HCEC 1CT (cell line): ENCODE results near the gene KLF1.
"Not testable (repeated sequence)": the region's sequence is repeated elsewhere in the genome, so short reads cannot be mapped to it uniquely, and the experiment has no call there.

ENCODE experiments used
- DNase-seq: peaks from one replicate; pipeline ENCODE4 v3.0.0-alpha.2; 2017

The KLF1 gene

DNA sequence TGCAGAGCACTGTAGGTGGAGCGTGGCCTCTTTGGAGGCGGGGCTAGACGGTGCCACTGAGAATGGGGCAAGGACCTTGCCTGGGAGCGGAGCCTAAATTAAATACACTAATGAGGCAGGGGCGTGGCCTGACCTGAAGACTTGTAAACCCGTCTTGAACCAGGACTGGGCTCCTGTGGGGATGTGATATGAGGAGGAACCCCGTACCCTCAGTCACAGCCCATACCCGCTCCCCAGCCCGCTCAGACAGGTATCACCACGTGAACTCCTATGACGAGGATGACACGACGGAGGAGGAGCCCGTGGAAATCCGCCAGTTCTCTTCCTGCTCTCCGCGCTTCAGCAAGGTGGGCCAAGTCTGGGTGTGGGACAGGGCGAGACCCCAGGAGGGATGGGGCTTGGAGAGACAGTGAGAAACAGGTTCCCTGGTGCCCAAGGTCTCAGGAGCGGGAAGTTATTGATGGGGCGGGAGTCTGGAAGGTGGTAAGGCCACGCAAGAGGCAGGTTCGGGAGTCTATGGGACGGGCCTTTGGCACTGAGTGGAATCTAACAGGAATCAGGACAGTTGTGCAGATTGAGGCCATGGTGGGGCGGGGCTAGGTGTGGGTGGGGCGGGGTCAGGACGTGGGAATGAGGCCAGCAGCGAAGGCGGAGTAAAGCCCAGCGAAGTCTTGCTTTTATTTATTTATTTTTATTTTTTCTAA, 20.4 kb downstream of the KLF1 start:
- DNase-seq, result no peak

DNA sequence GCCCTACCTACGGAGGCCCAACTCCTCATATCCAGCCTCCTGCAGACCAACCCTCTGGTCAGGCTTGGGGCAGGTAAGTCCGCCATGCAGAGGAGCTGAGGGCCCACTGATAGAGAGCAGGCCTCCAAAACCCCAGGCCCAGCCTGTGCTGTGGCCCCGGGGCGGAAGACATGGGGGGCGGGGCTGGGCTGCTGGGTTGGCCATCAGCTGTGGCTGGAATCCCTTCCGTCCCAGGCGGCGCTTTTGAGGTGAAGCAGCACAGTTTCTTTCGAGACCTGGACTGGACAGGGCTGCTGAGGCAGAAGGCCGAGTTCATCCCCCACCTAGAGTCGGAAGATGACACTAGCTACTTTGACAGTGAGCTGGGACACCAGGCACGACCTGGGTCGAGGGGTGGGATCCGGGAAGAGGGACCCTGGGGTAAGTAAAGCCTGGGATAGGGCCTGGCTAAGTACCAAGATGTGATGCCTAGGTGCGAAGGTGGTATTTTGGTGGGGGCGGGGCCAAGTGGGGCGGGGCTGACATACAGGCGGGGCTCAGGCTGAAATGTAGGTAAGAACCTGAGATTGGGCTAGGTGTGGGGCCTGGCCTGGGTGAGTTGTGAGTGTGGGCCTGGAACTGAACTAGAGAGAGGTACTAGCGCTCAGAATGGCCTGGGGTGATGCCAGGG, 21.1 kb downstream of the KLF1 start:
- no peak for DNase-seq

DNA sequence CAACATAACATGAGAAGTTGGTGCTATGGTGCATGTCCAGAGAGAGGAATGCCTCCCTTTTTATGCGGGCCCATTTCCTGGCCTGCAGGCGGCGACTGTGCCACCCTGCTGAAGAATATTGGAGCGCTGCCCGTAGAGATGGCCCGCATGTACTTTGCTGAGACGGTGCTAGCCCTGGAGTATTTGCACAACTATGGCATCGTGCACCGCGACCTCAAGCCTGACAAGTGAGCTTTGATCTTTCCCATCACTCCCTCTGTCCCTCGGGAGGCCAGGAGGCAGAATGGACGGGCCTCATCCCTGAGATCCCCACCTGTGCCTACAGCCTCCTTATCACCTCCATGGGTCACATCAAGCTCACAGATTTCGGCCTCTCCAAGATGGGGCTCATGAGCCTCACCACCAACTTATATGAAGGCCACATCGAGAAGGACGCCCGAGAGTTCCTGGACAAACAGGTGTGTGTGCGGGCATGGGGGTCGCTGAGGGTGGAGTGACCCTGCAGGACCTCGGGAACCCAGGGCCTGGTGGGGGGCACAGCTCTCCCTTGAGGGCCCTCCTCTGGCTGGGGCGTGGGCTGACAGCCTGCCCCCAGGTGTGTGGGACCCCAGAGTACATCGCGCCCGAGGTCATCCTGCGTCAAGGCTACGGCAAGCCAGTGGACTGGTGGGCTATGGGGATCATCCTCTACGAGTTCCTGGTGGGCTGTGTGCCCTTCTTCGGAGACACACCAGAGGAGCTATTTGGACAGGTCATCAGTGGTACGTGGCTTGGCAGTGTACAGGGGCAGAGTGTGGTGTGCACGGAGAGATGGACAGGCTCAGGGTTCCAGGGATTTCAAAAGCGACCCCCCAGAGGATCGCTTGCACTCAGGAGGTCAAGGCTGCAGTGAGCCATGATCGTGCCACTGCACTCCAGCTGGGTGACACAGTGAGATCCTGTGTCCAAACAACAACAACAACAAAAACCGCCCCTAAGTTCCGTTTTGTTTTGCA, 22.0 kb downstream of the KLF1 start:
- DNase-seq, result no peak

DNA sequence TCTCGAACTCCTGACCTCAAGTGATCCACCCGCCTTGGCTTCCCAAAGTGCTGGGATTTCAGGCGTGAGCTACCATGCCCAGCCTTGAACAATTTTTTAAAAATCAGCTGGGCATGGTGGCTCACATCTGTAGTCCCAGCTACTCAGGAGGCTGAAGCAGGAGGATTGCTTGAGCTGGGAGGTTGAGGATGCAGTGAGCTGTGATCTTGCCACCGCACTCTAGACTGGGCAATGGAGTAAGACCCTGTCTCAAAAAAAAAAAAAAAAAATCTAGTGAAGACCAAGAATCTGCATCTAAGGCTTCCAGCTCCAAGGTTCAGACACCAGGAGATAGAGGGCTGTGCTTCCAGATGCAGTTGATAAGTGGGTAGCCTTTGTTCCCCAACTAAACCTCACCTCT, 22.9 kb downstream of the KLF1 start:
- DNase-seq, result no peak

DNA sequence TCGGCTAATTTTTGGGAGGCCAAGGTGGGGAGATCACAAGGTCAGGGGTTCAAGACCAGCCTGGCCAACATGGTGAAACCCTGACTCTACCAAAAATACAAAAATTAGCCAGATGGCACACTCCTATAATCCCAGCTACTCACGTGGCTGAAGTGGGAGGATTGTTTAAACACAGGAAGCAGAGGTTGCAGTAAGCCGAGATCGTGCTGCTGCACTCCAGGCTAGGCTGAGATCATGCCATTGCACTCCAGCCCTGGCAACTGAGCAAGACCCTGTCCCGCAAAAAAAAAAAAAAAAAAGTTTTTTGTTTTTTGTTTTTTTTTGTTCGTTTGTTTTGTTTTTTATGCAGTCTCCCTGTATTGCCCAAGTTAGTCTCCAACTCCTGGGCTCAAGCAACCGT, 27.5 kb downstream of the KLF1 start:
- no peak for DNase-seq

DNA sequence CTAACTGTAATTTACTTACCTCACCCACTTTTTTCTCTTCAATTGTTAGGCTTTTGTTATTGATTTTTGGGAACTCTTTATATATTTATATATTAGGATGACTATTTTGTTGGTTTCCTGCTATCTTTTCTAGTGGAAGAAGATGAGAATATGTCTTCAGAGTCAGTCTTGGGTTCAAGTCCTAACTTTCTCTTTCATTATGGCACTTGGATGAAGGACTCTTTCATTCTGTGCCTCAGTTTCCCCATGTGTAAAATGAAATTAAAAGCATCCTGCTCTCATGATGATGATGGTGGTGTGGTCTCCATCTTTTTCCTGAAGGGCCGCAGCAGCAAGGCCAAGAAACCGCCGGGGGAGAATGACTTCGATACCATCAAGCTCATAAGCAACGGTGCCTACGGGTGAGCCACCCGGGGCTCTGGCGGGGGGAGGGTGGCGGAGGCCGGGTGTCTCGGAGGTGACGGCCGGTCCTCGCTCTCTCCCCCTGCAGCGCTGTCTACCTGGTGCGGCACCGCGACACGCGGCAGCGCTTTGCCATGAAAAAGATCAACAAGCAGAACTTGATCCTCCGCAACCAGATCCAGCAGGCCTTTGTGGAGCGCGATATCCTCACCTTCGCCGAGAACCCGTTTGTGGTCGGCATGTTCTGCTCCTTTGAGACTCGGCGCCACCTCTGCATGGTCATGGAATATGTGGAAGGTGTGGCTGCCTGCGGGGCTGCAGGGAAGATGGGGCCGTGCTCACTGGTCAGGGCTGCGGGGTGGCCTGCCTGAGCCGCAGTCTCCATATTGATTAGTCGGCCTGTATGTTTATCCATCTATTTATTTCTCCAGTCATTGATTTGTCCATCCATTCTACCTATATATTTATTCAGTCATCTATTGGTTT, 28.7 kb downstream of the KLF1 start:
- DNase-seq, result no peak

DNA sequence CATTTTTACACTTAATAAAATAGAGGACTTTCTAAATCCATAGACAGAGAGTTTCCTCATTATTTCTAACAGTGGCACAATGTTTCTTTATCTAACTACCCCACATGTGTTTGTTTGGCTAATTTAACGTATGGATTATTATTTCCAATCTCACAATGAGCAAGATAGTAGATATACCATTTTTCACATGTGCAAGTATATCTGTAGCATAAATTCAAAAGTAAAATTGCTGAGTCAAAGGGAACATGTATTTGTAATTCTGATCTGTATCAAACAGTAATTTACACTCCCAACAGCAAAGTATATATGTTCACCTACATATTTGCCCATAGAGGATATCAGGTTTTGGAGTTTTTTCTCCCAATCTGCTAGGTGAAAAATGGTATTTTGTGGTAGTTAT, 30.3 kb downstream of the KLF1 start:
- DNase-seq, result no peak

DNA sequence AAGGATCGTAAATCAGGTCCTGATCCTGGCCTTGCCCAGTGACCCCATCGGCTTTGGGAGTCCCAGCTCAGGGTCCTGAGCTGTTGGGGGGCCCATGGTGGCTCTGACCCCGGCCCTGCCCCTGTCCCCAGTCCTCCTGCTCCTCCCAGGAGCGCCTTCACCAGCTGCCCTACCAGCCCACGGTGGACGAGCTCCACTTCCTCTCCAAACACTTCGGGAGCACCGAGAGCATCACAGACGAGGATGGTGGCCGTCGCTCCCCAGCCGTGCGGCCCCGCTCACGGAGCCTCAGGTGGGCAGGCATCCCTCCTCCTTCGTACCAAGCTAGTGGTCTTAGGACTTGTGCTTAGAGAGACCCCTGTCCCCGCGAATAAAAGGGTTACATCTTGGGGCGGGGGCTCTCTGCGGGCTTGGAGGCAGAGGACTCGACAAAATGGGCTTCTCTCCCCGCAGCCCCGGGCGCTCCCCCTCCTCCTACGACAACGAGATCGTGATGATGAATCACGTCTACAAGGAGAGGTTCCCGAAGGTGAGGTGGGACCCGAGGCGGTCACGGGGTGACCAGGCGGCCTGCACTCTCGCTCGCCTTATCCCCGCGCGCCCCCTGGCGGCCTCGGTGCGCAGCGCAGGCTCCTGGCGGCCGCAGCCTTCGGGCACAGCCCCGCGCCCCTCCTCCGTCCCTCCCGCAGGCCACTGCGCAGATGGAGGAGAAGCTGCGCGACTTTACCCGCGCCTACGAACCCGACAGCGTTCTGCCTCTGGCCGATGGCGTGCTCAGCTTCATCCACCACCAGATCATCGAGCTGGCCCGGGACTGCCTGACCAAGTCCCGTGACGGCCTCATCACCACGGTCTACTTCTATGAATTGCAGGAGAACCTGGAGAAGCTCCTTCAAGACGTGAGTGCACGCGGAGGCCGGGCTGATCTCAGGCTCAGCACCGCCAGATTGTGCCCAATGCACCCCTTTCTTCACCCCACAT, 39.6 kb downstream of the KLF1 start:
- peak; percentile 65 for DNase-seq

DNA sequence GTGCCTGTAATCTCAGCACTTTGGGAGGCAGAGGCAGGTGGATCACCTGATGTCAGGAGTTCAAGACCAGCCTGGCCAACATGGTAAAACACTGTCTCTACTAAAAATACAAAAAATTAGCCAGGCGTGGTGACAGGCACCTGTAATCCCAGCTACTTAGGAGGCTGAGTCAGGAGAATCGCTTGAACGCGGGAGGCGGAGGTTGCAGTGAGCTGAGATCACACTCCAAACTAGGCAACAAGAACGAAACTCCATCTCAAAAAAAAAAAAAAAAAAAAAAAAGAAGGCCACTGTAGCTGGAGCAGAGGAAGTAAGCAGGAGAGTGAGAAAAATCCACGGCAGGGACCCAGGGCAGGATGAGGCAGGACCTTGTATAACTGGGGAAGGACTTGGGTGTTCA, 40.4 kb downstream of the KLF1 start:
- DNase-seq, result not testable (repeated sequence)

DNA sequence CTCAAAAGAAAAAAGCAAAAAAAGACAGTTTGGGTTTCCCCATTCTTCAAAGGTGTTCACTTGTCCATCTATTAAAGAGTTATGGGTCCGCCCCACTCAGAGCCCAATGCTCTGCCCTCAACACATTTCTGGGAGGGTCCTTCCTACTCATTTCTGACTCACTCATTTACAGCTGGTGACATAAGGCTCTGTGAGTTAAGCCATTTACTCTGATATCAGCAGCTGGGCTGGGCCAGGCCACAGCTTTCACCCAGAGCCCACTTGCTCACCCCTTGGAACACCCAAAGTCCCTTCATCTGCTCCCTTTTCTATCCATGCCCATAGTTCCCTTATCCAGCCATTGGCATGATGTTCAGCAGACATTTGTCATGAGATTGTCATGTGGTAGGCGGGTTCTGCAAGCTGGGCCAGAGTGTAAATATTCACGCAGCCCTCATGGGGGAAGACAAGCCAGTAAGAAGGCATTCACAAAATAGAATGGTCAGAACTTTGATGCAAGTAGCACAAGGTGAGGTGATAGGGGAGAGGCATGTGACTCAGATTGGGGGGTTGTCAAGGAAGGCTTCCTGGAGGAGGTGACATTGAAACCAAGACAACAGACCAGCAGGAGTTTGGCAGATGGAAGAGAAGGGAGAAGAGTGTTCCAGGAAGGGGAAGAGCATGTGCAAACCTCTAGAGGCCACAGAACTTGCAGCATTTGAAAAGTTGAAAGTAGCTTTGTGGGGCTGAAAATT, 42.8 kb downstream of the KLF1 start:
- peak; percentile 16 for DNase-seq

DNA sequence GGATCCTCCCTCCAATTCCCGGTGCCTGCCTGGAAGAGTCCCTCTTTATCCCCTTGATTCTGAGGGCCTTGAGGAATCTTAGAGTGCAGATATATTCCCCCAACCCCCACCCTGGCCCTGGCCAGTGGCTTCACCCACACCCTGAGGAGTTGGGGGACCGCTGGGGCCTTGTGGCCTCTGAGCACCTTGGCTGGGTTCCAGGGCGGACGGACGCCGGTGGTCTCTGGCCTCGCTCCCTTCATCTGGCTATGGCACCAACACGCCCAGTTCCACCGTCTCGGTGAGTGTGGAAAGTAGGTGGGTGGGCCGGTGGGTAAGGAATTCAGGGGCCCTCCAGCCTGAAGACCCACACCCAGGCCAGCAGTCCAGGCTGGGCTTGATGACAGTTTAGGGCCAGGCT, 43.7 kb downstream of the KLF1 start:
- DNase-seq, result no peak

DNA sequence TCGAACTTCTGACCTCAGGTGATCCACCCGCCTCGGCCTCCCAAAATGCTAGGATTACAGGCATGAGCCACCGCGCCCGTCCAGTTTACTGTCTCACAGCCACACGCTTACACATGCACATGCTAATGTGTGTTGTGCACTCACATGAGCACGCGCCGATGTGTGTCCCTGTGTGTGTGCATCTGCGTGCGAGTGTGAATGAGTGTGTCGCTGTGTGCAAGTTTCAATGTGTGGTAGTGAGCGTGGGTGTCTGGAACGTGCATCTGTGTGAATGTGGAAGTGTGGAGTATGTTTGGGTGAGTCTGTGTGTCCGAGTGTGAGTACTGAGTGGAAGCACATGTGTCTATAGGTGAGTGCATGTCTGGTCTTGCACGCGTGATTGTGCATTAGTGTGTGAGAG, 44.5 kb downstream of the KLF1 start:
- no peak for DNase-seq

DNA sequence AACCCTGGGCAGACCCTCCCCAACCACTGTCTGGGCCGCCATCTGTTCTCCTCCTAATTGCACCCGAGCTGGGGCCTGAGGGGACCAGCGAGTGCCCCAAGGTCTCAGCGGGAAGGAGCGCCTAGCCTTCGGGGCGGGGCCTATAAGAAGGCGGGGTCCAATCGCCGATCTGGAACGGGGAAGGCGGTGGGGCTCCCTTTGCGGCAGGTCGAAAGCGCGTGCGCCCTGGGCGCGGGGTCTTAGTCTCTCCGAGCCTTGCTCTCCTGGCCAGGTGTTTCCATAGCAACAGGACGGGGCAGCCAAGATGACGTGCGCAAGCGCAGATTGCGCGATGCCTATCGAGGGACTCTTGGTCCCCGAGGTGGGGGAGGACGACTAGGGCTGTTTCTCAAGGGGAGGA, 45.9 kb downstream of the KLF1 start:
- DNase-seq, result no peak

DNA sequence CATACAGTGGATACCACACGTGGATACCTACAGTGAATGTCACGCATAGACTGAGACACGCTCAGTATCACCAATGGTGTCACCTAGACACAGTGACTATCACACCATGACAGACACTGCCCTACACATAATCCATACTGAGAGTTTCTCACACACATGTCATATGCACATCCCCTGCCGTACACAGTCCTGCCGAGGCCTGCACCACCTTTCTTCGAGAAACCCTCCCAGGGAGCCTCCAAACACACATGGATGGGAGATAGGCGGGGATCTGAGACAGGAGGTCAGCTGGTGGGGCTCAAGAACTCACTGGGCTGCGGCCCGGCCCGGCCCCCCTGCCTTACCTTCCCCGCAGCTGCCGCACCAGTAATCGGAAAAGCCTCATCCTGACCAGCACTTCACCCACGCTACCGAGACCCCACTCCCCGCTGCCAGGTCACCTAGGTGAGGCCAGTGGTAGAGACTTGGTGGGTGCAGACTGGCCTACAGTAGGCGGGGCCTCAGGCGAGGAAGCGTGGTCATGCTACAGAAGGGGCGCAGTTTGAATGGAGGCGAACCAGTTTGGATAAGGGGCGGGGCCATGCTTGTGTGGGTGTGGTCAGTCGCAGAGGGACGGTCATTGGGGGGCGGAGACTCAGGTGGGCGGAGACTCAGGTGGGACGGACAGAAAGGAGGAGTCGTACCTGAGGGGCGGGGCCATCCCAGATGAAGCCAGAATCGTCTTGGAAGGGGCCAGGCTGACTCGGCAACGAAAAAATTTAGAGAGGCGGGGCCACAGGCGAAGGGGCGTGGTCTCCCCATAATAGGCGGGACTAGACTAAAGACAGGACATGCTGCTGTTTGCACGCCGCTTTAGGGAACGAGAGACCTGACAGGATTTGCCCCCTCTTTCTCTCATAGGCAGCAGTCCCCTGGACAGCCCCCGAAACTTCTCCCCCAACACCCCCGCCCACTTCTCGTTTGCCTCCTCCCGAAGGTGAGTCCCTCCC, 46.6 kb downstream of the KLF1 start:
- DNase-seq, result peak; percentile 62

DNA sequence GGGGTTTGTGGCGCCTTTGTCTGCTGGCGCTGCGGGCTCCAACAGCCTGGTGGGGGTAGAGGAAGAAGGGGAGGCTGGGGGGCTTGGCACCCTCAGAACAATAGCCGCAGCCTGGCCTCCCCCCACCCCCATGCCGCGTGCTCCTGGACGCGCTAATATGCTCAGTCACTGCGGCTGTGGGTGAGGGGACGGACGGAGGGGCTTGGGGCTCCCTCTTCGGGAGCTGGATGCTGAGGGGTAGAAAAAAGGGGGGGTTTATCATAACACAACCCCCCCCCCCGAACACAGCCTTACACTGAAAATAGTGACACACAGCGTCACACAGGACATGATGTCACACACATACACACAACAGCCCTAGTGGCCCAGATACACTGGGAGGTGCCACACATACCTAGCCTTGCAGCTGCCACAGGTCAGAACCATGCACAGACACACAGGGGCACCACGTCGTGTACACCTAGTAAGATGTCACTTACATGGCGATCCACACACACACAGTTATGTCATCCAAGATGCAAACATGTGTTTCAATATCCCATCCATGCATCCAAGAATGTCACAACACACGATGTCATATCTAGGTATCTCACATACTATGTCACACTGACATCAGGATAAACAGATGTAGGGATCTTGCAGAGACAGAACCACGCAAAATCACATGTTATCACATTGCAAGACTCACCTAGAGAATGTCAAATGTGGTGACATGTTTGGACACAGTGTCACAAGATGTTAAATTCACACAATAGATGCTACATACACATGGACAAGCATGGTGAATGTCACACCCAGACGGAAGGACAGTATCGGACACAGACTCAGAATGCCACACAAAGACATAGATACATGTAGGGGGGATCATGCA, 47.9 kb downstream of the KLF1 start:
- no peak for DNase-seq

DNA sequence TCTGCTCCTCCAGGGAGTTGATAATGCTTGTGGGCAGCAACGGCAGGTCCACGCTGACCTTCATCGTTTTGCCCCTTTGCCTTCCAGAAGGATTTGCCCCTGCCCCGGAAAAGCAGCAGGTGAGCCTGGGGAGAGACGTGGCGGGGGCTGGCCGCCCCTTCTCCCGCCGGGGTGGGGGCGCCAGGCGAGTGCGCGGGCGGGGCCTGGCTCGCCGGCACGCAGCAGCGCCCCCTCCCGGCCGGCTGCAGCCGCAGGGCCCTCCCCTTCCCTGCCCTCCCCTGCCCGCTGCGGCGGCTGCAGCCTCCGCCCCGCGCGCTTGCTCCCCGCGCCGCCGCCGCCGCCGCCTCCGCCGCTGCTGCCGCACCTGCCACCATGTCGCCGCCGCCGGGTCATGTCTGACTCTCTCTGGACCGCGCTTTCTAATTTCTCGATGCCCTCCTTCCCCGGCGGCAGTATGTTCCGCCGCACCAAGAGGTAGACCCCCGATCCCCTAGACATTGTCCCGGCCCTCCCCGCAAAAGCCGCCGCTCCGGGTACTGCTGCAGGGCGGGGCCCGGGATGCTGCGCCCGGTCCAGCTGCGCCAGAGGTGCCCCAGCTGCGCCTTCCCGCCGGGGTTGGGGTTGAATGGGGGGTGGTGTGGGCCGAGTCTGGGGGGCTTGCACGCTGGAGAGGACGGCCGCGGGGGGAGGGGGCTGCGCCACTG, 48.7 kb downstream of the KLF1 start, which contains the start of gene MAST1:
MAST1 (plus strand) TSS at position 334 of the 704 bp plus-strand sequence; CDS start at position 392, 58 bp downstream.
- no peak for DNase-seq

DNA sequence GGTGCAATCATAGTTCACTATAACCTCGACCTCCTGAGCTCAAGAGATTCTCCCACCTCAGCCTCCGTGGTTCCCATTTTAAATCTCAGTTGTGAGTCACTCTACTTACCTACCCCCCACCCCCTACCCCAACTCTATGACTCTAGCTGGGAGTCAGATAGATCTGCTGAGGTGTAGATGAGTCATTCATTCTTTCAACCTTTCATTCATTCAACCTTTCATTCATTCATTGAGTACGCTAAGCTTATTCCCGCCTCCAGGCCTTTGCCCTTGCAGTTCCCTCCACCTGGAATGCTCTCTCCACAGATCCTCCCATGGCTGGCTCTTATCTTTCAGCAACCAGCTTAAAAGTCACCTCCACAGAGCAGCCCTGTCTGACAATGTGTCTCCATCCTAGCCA, 49.8 kb downstream of the KLF1 start:
- no peak for DNase-seq

DNA sequence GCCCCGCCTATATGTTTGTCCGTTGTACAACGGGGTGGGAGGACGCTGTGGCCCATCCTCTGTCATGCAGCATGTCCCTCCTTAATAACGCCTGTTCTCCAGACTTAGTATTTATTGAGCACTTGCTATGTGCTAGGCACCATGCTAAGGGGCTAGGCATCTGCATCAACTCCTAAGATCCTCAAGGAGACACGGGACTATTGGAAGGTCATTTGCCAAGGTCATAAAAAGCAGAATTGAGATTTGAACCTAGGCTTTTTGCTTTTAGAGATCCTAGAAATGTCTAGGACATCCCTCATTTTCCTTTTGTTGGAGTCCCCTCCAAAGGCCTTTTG, 50.5 kb downstream of the KLF1 start:
- no peak for DNase-seq
